Activated CD8-positive, alpha-beta T cell treated with anti-CD3 and anti-CD28 coated beads for 36 hours (primary cell): ENCODE measurements around the gene VWA5A. TPM values are rescaled to one million over a fixed set of nuclear protein-coding genes. Genes with fewer than 3 reads are reported as not detected.
A peak's percentile ranks its signal among the peaks of the same experiment; 100 is the strongest.

Source experiments
- ATAC-seq: fragments of 200-7000 bp; cut with Tn5 transposase; one replicate; pipeline ENCODE4 v1.10.0; 2021; ENCODE audit warnings: mild to moderate bottlenecking, moderate library complexity
- CTCF ChIA-PET: fragments of 350-600 bp; sonication (Branson Sonifier 250); formaldehyde crosslinking; loops from one replicate; lab custom pipeline; 2021; ENCODE audit warnings: antibody characterized with exemption; lab: Charles Lee
- POLR2A ChIA-PET: fragments of 350-600 bp; sonication (Branson Sonifier 250); formaldehyde crosslinking; loops from one replicate; lab custom pipeline; 2021; ENCODE audit warnings: antibody characterized with exemption; lab: Charles Lee
- DNase-seq: peaks from one replicate; pipeline ENCODE4 v3.0.0-alpha.2; 2020
- H3K27ac Mint-ChIP-seq: one replicate; pipeline ENCODE4 v1.8.0; 2021; ENCODE audit warnings: mild to moderate bottlenecking, mixed read lengths
- H3K27me3 Mint-ChIP-seq: one replicate; pipeline ENCODE4 v1.8.0; 2021; ENCODE audit warnings: mixed read lengths
- H3K36me3 Mint-ChIP-seq: one replicate; pipeline ENCODE4 v1.8.0; 2021; ENCODE audit warnings: low read depth, mixed read lengths
- H3K4me1 Mint-ChIP-seq: one replicate; pipeline ENCODE4 v1.8.0; 2021; ENCODE audit warnings: low read depth, mixed read lengths
- H3K4me3 Mint-ChIP-seq: one replicate; pipeline ENCODE4 v1.8.0; 2021; ENCODE audit warnings: mild to moderate bottlenecking, moderate library complexity, mixed read lengths
- H3K9me3 Mint-ChIP-seq: one replicate; pipeline ENCODE4 v1.8.0; 2021; ENCODE audit warnings: mixed read lengths
- CTCF ChIP-seq: fragments of 200-600 bp; IDR thresholded peaks from one replicate; pipeline ENCODE4 v1.8.0; 2022; ENCODE audit warnings: antibody characterized with exemption, mild to moderate bottlenecking
- intact Hi-C: fragments of 100-400 bp; cut with micrococcal nuclease; formaldehyde crosslinking; loops from one replicate; pipeline ENCODE4 v1.10.0; 2022
- total RNA-seq, 2 experiments: library from RNA; stranded (reverse); gene quantifications; one replicate each; pipeline ENCODE4 v1.2.3, GENCODE V29; 2021

The VWA5A gene
- total RNA-seq, 2 experiments from 2014 or later: 4.4 TPM

- Mint-ChIP-seq H3K9me3 (no peaks in the 10 kb centered on the region), H3K4me1 (no peaks in the 10 kb centered on the region), H3K27ac (no peak overlapping the region), H3K36me3 (no peaks in the 10 kb centered on the region), H3K27me3 (peaks cover 3% of the 10 kb centered on the region), H3K4me3 (no peak overlapping the region)
- TF ChIP-seq CTCF: no peak
- intact Hi-C loops: loop anchor here (10.0 kb wide), 1 partner anchor 79 kb away; the partner anchor contains the start of gene VWA5A
- CTCF ChIA-PET: interaction anchor here (1.1 to 4.5 kb wide), 6 partner anchors 10 to 128 kb away, joined by 3 to 108 read pairs (median 4); partner anchors contain the start of gene VWA5A
- POLR2A ChIA-PET: interaction anchor here (0.8 kb wide), 1 partner anchor 110 kb away, joined by 3 read pairs; no protein-coding TSS in a partner anchor
- no peak for DNase-seq
- ATAC-seq: no peak
These were observed 78.2 kb downstream of the VWA5A start for GRCh38 chr11:124193221-124194010.

- ATAC-seq (no peak), DNase-seq (no peak)
- Mint-ChIP-seq H3K27me3 (peaks cover 6% of the 10 kb centered on the region), H3K9me3 (no peaks in the 10 kb centered on the region), H3K36me3 (no peaks in the 10 kb centered on the region), H3K4me1 (no peaks in the 10 kb centered on the region), H3K4me3 (no peak overlapping the region), H3K27ac (no peak overlapping the region)
- intact Hi-C loops: loop anchor here (1.0 to 10.0 kb wide), 2 partner anchors 80 to 123 kb away; partner anchors contain the start of gene VWA5A
- ChIA-PET POLR2A (interaction anchor here (0.8 kb wide), 1 partner anchor 111 kb away, joined by 3 read pairs; no protein-coding TSS in a partner anchor), CTCF (interaction anchor here (0.6 to 4.5 kb wide), 19 partner anchors 9 to 224 kb away, joined by 3 to 108 read pairs (median 3); partner anchors contain the start of gene VWA5A)
- no peak for TF ChIP-seq CTCF
These were observed 79.3 kb downstream of the VWA5A start for GRCh38 chr11:124194293-124195188.

- H3K4me1 Mint-ChIP-seq: no peaks in the 10 kb centered on the region
- H3K27me3 Mint-ChIP-seq: peaks cover 6% of the 10 kb centered on the region
- no peaks in the 10 kb centered on the region for H3K36me3 Mint-ChIP-seq
- H3K4me3 Mint-ChIP-seq: no peak overlapping the region
- ChIA-PET CTCF (interaction anchor here (0.6 to 4.5 kb wide), 16 partner anchors 15 to 225 kb away, joined by 3 to 108 read pairs (median 3); partner anchors contain the start of gene VWA5A), POLR2A (no interaction called here)
- peak; percentile 87 for ATAC-seq
- intact Hi-C loops: loop anchor here (1.0 to 10.0 kb wide), 2 partner anchors 80 to 124 kb away; partner anchors contain the start of gene VWA5A
- peak; percentile 75 for TF ChIP-seq CTCF
- H3K27ac Mint-ChIP-seq: no peak overlapping the region
- peak; percentile 70 for DNase-seq
- no peaks in the 10 kb centered on the region for H3K9me3 Mint-ChIP-seq
These were observed 80.0 kb downstream of the VWA5A start for GRCh38 chr11:124195189-124195734.

Other genes starting within 250 kb of the VWA5A start
- gene TMEM225, start 229.8 kb upstream of the VWA5A start, total RNA-seq: not detected
- gene OR8D4, start 213.3 kb upstream of the VWA5A start, total RNA-seq: not detected
- gene OR4D5, start 175.8 kb upstream of the VWA5A start, total RNA-seq: not detected
- not detected for gene OR6T1, start 171.6 kb upstream of the VWA5A start, total RNA-seq
- not detected for gene OR10S1, start 137.7 kb upstream of the VWA5A start, total RNA-seq
- gene OR10G6, start 120.3 kb upstream of the VWA5A start, total RNA-seq: not detected
- gene OR10G4, start 102.5 kb upstream of the VWA5A start, total RNA-seq: not detected
- not detected for gene OR10G9, start 92.4 kb upstream of the VWA5A start, total RNA-seq
- gene OR10G8, start 88.7 kb upstream of the VWA5A start, total RNA-seq: not detected
- gene OR10G7, start 74.1 kb upstream of the VWA5A start, total RNA-seq: not detected
- gene OR10D3, start 67.9 kb downstream of the VWA5A start, total RNA-seq: not detected
- not detected for gene OR8G1, start 125.6 kb downstream of the VWA5A start, total RNA-seq
- not detected for gene OR8G5, start 140.9 kb downstream of the VWA5A start, total RNA-seq
- gene OR8D1, start 198.5 kb downstream of the VWA5A start, total RNA-seq: not detected
- not detected for gene OR8D2, start 204.7 kb downstream of the VWA5A start, total RNA-seq